Right renal pelvis (tissue), 4 donors: Measurements from ENCODE around the gene NID1. TPM values are rescaled to one million over a fixed set of nuclear protein-coding genes. Genes with fewer than 3 reads are reported as not detected.
A peak's percentile ranks its signal among the peaks of the same experiment; 100 is the strongest.
"Not testable (repeated sequence)": the region's sequence is repeated elsewhere in the genome, so short reads cannot be mapped to it uniquely, and the experiment has no call there.

Source experiments
- DNase-seq, 4 donors: peaks; one replicate each; pipeline ENCODE4 v3.0.0-alpha.2; 2013; ENCODE audit warnings: low read depth in 4 of 4, low spot score in 3 of 4, missing footprints in 1 of 4
- polyA plus RNA-seq, 4 donors: library from polyadenylated mRNA; unstranded; fragments of 120-200 nt; gene quantifications; one replicate each; pipeline ENCODE4 v1.2.1, GENCODE V29; 2013; ENCODE audit not compliant: insufficient read length in 4 of 4

Gene NID1
- polyA plus RNA-seq, 4 donors = 190 to 219 (median 207) TPM

- not testable (repeated sequence) for DNase-seq
Measured at GRCh38 chr1:235972691-235973090, 92.2 kb downstream of the NID1 start.

GRCh38 chr1:235972311-235972689 is 92.6 kb downstream of the NID1 start:
- DNase-seq = no peak

GRCh38 chr1:235971571-235972310 is 93.1 kb downstream of the NID1 start:
- peak; percentile 84 to 90 (median 87) for DNase-seq

- DNase-seq = no peak
Measured at GRCh38 chr1:235971020-235971419, 93.9 kb downstream of the NID1 start.

GRCh38 chr1:235968831-235969230 is 96.1 kb downstream of the NID1 start:
- DNase-seq = no peak

- not testable (repeated sequence) for DNase-seq
Measured at GRCh38 chr1:235966134-235966533, 98.8 kb downstream of the NID1 start.

- DNase-seq = no peak
Measured at GRCh38 chr1:235960809-235961208, 104.1 kb downstream of the NID1 start.

GRCh38 chr1:235958021-235958420 is 106.9 kb downstream of the NID1 start:
- no peak for DNase-seq

GRCh38 chr1:235955777-235956176 is 109.1 kb downstream of the NID1 start:
- no peak for DNase-seq

- DNase-seq = no peak
Measured at GRCh38 chr1:235954306-235955283, 110.3 kb downstream of the NID1 start.

- DNase-seq = no peak
Measured at GRCh38 chr1:235953801-235954200, 111.1 kb downstream of the NID1 start.

- DNase-seq = no peak
Measured at GRCh38 chr1:235952950-235953615, 111.8 kb downstream of the NID1 start.

GRCh38 chr1:235951661-235952060 is 113.2 kb downstream of the NID1 start:
- DNase-seq = no peak

- DNase-seq = no peak
Measured at GRCh38 chr1:235950318-235950717, 114.6 kb downstream of the NID1 start.

GRCh38 chr1:235948774-235949427 is 116.0 kb downstream of the NID1 start:
- no peak for DNase-seq

- DNase-seq = no peak
Measured at GRCh38 chr1:235947989-235948388, 116.9 kb downstream of the NID1 start.

GRCh38 chr1:235946571-235946981 is 118.3 kb downstream of the NID1 start:
- DNase-seq = no peak

GRCh38 chr1:235945775-235946570 is 118.9 kb downstream of the NID1 start:
- DNase-seq = no peak

GRCh38 chr1:235943581-235944114 is 121.2 kb downstream of the NID1 start:
- DNase-seq = no peak
